Measurements from ENCODE around the gene TRAF1.

TRAF1 gene

DNA sequence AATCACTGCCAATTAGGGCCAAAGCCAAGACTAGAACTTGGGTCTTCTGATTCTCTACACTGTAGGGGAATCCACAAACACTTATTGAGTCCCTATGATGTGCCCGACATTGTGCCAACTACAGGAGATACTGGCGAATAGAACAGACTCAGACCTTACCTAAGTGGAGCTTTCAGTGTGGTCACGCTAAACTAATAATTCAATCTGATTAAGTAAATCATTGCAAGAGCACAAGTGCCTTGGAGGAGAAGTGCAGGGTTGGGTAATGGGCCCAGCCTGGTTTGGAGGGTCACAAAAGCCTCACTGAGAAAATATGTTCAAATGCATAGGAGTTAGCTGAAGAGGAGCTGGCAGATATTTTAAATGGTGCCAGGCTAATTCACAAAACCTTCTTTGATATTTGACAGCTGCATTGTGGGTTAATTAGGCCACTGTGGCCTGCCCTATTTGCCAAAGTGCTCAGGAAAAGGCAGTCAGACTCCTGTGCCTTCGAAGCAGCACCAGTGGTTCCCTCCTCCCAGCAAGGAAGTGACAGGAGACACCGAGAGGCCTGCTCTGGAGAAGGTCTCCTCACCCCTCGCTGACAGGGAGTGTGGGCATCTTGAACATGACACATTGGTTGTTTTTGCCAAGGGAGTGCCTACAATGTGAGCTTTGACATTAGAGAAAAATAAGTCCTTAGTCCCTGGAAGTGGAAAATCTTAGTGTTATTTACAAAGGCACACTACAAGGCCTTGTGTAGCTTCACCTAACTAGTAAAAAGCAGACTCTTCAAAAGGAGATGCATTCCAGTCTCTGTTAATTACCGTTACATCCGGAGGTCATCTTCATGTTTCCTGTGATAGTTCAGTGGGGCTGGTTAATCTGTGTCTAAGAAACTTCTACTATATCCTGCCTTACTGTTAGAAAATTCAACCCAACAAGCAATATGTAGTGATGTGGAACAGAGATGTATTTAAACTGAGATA lies 24.1 kb upstream of the TRAF1 start:
- POLR2A ChIA-PET (ENCODE audit: low non-redundant PET), result no interaction called here
- no peak overlapping the region for H3K27ac ChIP-seq
- TF ChIP-seq, protein P1, sequence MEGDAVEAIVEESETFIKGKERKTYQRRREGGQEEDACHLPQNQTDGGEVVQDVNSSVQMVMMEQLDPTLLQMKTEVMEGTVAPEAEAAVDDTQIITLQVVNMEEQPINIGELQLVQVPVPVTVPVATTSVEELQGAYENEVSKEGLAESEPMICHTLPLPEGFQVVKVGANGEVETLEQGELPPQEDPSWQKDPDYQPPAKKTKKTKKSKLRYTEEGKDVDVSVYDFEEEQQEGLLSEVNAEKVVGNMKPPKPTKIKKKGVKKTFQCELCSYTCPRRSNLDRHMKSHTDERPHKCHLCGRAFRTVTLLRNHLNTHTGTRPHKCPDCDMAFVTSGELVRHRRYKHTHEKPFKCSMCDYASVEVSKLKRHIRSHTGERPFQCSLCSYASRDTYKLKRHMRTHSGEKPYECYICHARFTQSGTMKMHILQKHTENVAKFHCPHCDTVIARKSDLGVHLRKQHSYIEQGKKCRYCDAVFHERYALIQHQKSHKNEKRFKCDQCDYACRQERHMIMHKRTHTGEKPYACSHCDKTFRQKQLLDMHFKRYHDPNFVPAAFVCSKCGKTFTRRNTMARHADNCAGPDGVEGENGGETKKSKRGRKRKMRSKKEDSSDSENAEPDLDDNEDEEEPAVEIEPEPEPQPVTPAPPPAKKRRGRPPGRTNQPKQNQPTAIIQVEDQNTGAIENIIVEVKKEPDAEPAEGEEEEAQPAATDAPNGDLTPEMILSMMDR (conservative IDR thresholded peaks at IDR 0.05; ENCODE audit: low read depth), result no peak
- CTCF ChIA-PET, result interaction anchor here (1.2 kb wide), 1 partner anchor 14 kb away, joined by 6 read pairs; no protein-coding TSS in a partner anchor
- DNase-seq (ENCODE audit: low spot score), result no peak

DNA sequence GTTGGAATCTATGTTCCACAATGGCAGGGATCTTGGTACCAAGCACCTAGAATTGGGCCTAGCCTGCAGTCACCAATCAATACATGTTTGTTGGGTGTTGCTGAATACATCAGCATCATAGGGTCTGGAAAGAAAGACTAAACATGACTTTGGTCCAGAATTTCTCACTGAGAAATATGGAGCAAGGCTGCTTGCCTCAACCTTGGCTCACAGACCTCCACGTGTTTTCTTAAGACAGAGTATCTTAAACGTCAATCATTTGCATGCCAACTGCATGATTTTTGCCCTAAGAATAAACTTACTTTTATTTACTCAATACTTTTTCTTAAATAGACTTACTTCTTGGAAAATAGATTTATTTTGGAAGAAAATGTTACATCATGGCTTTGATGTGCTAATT lies 22.7 kb upstream of the TRAF1 start:
- TF ChIP-seq, protein P1 (conservative IDR thresholded peaks at IDR 0.05; ENCODE audit: low read depth), result no peak
- ChIA-PET CTCF (interaction anchor here (0.7 kb wide), 1 partner anchor 474 kb away, joined by 3 read pairs; no protein-coding TSS in a partner anchor), POLR2A (ENCODE audit: low non-redundant PET) (no interaction called here)
- DNase-seq (ENCODE audit: low spot score), result no peak
- no peak overlapping the region for H3K27ac ChIP-seq

DNA sequence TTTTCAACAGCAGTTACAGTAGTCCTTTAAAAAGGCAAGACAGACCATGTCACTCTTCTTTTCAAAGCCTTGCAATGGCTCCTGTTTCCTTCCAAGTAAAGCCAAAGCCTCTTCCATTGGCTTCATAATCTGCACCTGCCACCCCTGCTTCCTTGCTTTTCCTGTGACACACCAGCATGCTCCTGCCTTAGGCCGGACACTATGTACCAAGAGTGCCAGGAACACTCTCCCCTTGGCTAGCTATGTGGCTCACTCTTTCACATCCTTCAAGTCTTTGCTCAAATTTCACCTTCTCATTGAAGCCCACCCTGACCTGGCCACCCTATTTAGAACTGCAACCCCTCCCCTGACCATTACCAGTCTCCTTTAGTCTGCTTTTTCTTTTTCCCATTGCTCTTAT lies 22.2 kb upstream of the TRAF1 start:
- TF ChIP-seq, protein P1 (conservative IDR thresholded peaks at IDR 0.05; ENCODE audit: low read depth), result no peak
- H3K27ac ChIP-seq, result no peak overlapping the region
- no peak for DNase-seq (ENCODE audit: low spot score)
- ChIA-PET POLR2A (ENCODE audit: low non-redundant PET) (no interaction called here), CTCF (no interaction called here)

DNA sequence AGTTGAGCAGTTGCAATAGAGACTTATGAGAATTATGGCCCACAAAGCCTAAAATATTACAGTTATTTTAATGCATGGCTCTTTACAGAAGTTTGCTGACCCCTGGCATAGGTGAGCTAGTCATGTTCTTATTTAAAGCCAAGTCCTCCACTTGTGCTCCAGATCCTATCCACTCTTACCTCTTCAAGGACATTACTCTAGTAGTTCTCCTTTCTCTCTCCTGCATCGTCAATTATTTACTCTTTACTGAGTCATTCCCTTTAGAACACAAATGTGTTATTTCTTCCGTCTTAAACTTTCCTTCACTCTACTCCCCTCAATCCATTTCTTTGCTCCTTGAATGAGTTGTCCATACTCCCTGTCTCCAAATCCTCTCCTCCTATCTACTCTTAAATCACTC lies 20.6 kb upstream of the TRAF1 start:
- no peak overlapping the region for H3K27ac ChIP-seq
- ChIA-PET CTCF (no interaction called here), POLR2A (ENCODE audit: low non-redundant PET) (no interaction called here)
- TF ChIP-seq, protein P1 (conservative IDR thresholded peaks at IDR 0.05; ENCODE audit: low read depth), result no peak
- no peak for DNase-seq (ENCODE audit: low spot score)

DNA sequence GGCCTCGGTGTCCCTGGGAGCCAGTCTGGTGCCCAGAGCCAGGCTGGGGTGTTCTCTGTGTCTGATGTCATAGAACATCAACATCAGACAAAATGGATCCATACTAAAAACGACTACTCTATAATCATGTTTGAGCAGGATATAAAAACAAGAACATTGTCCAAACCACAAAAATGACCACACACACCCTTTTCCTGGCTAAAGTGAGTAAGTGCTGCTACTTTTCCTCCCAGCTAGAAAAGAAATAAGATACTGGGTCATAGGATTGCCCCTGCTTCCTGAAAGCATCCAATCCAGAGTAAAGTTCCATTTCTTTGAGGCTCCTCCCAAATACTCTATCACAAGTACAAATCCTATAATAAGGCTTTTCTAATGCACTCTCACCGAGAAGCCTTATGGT lies 19.7 kb upstream of the TRAF1 start:
- peak overlapping the region; percentile 71 for H3K27ac ChIP-seq
- ChIA-PET POLR2A (ENCODE audit: low non-redundant PET) (no interaction called here), CTCF (interaction anchor here (0.6 kb wide), 1 partner anchor 161 kb away, joined by 3 read pairs; no protein-coding TSS in a partner anchor)
- peak; percentile 42 for DNase-seq (ENCODE audit: low spot score)
- TF ChIP-seq, protein P1 (conservative IDR thresholded peaks at IDR 0.05; ENCODE audit: low read depth), result no peak

DNA sequence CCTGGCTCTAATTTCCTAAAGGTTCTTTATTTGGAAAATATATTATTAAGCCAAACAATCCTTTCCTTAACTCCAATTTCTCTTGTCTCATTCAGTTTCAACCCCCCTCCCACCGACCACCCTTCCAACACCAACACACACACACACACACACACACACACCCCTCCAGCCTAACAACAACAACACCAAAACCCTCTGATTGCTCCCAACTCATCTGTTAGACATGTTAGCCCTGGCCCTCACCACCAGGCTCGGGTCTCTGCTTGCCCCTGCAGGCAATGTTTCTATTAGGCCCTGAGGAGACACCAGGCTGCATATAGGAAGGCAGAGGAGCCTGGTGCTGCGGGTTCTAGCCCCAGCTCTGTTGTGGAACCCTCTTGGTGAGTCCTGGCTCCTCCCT lies 18.4 kb upstream of the TRAF1 start:
- peak overlapping the region; percentile 65 for H3K27ac ChIP-seq
- CTCF ChIA-PET, result no interaction called here

More for the DNA sequence above, 18.4 kb upstream of the TRAF1 start:
- POLR2A ChIA-PET (ENCODE audit: low non-redundant PET), result no interaction called here
- TF ChIP-seq, protein P1 (conservative IDR thresholded peaks at IDR 0.05; ENCODE audit: low read depth), result no peak
- DNase-seq (ENCODE audit: low spot score), result no peak
